Hepatocyte (in vitro differentiated cells): ENCODE measurements around the gene ARF3.

Experiments used
- EZH2 ChIP-seq: fragments of 200-600 bp; sonication (generic); IDR thresholded peaks from 2 replicates; pipeline ENCODE4 v1.6.1; 2016; ENCODE audit warnings: antibody characterized with exemption, mild to moderate bottlenecking, borderline replicate concordance
- EZH2phosphoT487 ChIP-seq: fragments of 200-600 bp; sonication (generic); IDR thresholded peaks from one replicate; pipeline ENCODE4 v1.6.1; 2018; ENCODE audit warnings: antibody characterized with exemption, mild to moderate bottlenecking, low read depth, moderate library complexity; ENCODE audit not compliant: unreplicated experiment, severe bottlenecking
- TF ChIP-seq, protein P1 (sequence below): fragments of 200-600 bp; sonication (generic); IDR thresholded peaks from 2 replicates; pipeline ENCODE4 v1.5.1; 2016; ENCODE audit warnings: antibody characterized with exemption, mild to moderate bottlenecking; ENCODE audit not compliant: poor library complexity

DNA sequence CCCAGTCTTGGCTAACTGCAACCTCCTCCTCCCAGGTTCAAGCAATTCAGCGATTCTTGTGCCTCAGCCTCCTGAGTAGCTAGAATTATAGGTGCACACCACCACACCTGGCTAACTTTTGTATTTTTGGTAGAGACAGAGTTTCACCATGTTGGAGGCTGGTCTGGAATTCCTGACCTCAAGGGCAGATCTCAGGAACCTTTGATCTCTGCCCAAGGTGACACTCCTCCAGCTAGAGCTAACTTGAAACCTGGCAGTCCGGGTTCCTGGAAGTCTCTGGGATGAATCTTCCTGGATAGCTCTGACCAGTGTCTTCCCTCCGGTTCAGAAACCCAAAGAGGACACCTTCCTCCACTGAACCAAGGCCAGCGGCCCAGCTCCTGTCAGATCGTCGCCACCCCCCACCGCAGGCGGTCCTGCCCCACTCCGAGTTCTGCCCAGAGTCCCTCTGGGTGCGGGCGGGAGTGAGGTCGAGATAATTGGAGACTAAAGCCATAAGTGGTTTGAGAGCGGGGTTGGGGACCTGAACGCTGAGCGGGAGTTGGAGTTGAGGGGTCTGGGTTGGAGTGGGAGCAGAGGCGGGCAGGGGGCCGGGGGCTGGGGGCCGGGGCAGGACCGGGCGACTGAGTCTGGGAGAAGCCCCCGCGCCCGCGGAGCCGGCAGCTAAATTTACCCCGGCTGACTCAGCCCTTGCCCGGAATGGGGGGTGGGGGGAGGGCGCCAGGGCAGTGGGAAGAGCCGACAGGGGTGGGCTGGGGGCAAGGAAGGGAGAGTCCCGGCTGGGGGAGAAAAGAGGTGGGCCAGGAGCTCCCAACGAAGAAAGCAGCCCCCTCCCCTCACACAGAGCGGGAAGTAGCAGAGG lies 37.2 kb upstream of the ARF3 start:
- TF ChIP-seq EZH2 (no peak), EZH2phosphoT487 (no peak)
- TF ChIP-seq, protein P1, sequence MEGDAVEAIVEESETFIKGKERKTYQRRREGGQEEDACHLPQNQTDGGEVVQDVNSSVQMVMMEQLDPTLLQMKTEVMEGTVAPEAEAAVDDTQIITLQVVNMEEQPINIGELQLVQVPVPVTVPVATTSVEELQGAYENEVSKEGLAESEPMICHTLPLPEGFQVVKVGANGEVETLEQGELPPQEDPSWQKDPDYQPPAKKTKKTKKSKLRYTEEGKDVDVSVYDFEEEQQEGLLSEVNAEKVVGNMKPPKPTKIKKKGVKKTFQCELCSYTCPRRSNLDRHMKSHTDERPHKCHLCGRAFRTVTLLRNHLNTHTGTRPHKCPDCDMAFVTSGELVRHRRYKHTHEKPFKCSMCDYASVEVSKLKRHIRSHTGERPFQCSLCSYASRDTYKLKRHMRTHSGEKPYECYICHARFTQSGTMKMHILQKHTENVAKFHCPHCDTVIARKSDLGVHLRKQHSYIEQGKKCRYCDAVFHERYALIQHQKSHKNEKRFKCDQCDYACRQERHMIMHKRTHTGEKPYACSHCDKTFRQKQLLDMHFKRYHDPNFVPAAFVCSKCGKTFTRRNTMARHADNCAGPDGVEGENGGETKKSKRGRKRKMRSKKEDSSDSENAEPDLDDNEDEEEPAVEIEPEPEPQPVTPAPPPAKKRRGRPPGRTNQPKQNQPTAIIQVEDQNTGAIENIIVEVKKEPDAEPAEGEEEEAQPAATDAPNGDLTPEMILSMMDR: no peak
